Left ventricle myocardium inferior (tissue), 1 donor: Measurements from ENCODE around the gene CNST. TPM values are rescaled to one million over a fixed set of nuclear protein-coding genes. Genes with fewer than 3 reads are reported as not detected.

Experiments
- DNase-seq: peaks from one replicate; pipeline ENCODE4 v3.0.0-alpha.2; 2020
- H3K27ac ChIP-seq: fragments of 200-600 bp; replicated peaks from 2 replicates; pipeline ENCODE4 v1.8.0; 2021
- H3K27me3 ChIP-seq: fragments of 200-600 bp; 2 replicates; pipeline ENCODE4 v1.8.0; 2021; ENCODE audit warnings: low read depth
- H3K36me3 ChIP-seq: fragments of 200-600 bp; 2 replicates; pipeline ENCODE4 v1.8.0; 2021
- H3K4me1 ChIP-seq: fragments of 200-600 bp; 2 replicates; pipeline ENCODE4 v1.8.0; 2021
- H3K4me3 ChIP-seq: fragments of 200-600 bp; 2 replicates; pipeline ENCODE4 v1.8.0; 2021; ENCODE audit warnings: mild to moderate bottlenecking, moderate library complexity
- H3K9me3 ChIP-seq: fragments of 200-600 bp; replicated peaks from 2 replicates; pipeline ENCODE4 v1.8.0; 2021
- CTCF ChIP-seq: fragments of 200-600 bp; IDR thresholded peaks from 2 replicates; pipeline ENCODE4 v1.8.0; 2021; ENCODE audit warnings: antibody characterized with exemption, mild to moderate bottlenecking, borderline replicate concordance
- intact Hi-C: fragments of 100-400 bp; cut with micrococcal nuclease; formaldehyde crosslinking; loops from one replicate; pipeline ENCODE4 v1.11.0; 2022
- long read RNA-seq: library from polyadenylated mRNA; unstranded; transcript quantifications from one replicate; pipeline ENCODE4 v2.0.0, GENCODE V29; 2021
- total RNA-seq: library from RNA; stranded (reverse); fragmentation: NEBNext Ultra II Directional; extraction: Animal tissue kit (Norgen Biotek cat#: 25700); gene quantifications from one replicate; pipeline ENCODE4 v1.2.1, GENCODE V29; 2021
- donor health status: DM: no; HTN: yes; CAD: no; lungs with severe emphysema.

CNST gene
- total RNA-seq, result 18.9 TPM
- long read RNA-seq, partial matches to known transcripts, result 3 of 4 reads
- long read RNA-seq, other reads (novel, unspliced or antisense), result 1 of 4 reads

GRCh38 chr1:246566128-246566812 lies at the start of gene CNST, which contains the start of gene TFB2M:
CNST (plus strand) TSS chr1:246566456; CDS start chr1:246591563, 25,107 bp downstream.
TFB2M (minus strand) TSS chr1:246566261; CDS start chr1:246566138, 123 bp downstream.
- Histone ChIP-seq H3K4me1 (peaks cover 74% of the 10 kb centered on the region), H3K27me3 (no peaks in the 10 kb centered on the region), H3K9me3 (no peaks in the 10 kb centered on the region), H3K4me3 (peak within 1 kb of the TSS; percentile 89), H3K27ac (peak within 1 kb of the TSS; percentile 96), H3K36me3 (peaks cover 11% of the 10 kb centered on the region)
- peak; percentile 98 for DNase-seq
- intact Hi-C loops, result no loop called here
- TF ChIP-seq CTCF, result no peak

DNA sequence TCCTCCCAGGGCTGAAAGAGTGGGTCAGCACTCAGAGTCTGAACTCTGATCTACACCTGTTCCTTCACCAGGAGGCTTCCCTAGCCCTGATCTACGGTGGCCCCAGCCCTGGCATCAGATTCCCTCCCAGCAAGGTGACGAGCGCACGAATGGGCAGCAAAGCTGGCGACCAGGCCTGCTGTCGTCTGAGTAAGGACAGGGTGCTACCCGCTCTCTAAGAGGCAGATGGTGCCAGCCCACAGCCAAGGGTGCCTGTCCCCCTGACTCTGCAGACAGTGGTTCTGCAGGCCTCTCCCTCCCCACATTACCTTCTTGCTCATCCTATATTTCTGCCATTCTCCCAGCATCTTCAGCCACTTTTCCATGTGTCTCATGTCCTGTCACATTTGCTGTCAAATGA lies 48.9 kb upstream of the CNST start:
- Histone ChIP-seq H3K4me1 (no peaks in the 10 kb centered on the region), H3K27ac (no peak overlapping the region), H3K4me3 (no peak overlapping the region), H3K9me3 (peaks cover 40% of the 10 kb centered on the region), H3K36me3 (no peaks in the 10 kb centered on the region), H3K27me3 (no peaks in the 10 kb centered on the region)
- no peak for DNase-seq
- intact Hi-C loops, result no loop called here
- no peak for TF ChIP-seq CTCF

- Histone ChIP-seq H3K36me3 (no peaks in the 10 kb centered on the region), H3K27ac (no peak overlapping the region), H3K4me3 (no peak overlapping the region), H3K9me3 (peaks cover 39% of the 10 kb centered on the region), H3K4me1 (no peaks in the 10 kb centered on the region), H3K27me3 (no peaks in the 10 kb centered on the region)
- no peak for DNase-seq
- TF ChIP-seq CTCF, result no peak
- intact Hi-C loops, result no loop called here
Measured at GRCh38 chr1:246518456-246519205, 47.6 kb upstream of the CNST start.

DNA sequence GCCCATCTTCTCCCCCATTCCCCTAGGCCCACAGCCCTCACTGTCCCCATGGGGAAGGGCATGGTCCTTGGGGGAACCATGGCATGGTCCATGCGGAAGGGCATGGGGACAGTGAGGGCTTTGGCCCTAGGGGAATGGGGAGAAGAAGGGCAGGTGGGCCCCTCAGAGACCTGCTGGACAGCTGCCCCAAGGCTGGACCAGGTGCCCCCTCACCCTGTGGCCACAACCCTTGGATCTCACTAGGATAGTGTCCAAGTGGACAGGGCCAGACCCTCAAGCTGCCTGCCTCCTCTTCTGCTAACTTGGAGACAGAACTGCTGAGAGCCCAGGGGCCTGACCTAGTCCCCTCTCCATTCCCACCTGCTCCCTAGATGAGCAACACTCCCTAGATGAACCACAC lies 46.7 kb upstream of the CNST start:
- H3K9me3 ChIP-seq, result peaks cover 30% of the 10 kb centered on the region
- H3K27me3 ChIP-seq, result no peaks in the 10 kb centered on the region
- no peaks in the 10 kb centered on the region for H3K4me1 ChIP-seq
- no peak overlapping the region for H3K27ac ChIP-seq
- intact Hi-C loops, result no loop called here
- TF ChIP-seq CTCF, result no peak
- H3K36me3 ChIP-seq, result no peaks in the 10 kb centered on the region
- DNase-seq, result no peak
- H3K4me3 ChIP-seq, result no peak overlapping the region

- intact Hi-C loops, result no loop called here
- Histone ChIP-seq H3K4me1 (no peaks in the 10 kb centered on the region), H3K4me3 (no peak overlapping the region), H3K27me3 (no peaks in the 10 kb centered on the region), H3K9me3 (peaks cover 12% of the 10 kb centered on the region), H3K27ac (no peak overlapping the region), H3K36me3 (no peaks in the 10 kb centered on the region)
- no peak for TF ChIP-seq CTCF
- DNase-seq, result no peak
Measured at GRCh38 chr1:246526380-246526779, 39.9 kb upstream of the CNST start.
